DOHH2 (cell line): ENCODE measurements around the gene TRIM45.

Experiments used
- EZH2phosphoT487 ChIP-seq: fragments of 200-600 bp; sonication (generic); IDR thresholded peaks from 2 replicates; pipeline ENCODE4 v1.6.1; 2017; ENCODE audit warnings: borderline replicate concordance, mild to moderate bottlenecking, antibody characterized with exemption, low read length, moderate library complexity, mixed read lengths
- TF ChIP-seq, protein P1 (sequence below): fragments of 200-600 bp; sonication (generic); IDR thresholded peaks from one replicate; pipeline ENCODE4 v1.5.1; 2014; ENCODE audit warnings: antibody characterized with exemption, mild to moderate bottlenecking, low read depth, low read length; ENCODE audit not compliant: poor library complexity, severe bottlenecking

- TF ChIP-seq EZH2phosphoT487 = no peak
- TF ChIP-seq, protein P1, sequence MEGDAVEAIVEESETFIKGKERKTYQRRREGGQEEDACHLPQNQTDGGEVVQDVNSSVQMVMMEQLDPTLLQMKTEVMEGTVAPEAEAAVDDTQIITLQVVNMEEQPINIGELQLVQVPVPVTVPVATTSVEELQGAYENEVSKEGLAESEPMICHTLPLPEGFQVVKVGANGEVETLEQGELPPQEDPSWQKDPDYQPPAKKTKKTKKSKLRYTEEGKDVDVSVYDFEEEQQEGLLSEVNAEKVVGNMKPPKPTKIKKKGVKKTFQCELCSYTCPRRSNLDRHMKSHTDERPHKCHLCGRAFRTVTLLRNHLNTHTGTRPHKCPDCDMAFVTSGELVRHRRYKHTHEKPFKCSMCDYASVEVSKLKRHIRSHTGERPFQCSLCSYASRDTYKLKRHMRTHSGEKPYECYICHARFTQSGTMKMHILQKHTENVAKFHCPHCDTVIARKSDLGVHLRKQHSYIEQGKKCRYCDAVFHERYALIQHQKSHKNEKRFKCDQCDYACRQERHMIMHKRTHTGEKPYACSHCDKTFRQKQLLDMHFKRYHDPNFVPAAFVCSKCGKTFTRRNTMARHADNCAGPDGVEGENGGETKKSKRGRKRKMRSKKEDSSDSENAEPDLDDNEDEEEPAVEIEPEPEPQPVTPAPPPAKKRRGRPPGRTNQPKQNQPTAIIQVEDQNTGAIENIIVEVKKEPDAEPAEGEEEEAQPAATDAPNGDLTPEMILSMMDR = no peak
Observed at GRCh38 chr1:117164209-117164608, 42.7 kb upstream of the TRIM45 start.
